GM23338 (cell line): Measurements from ENCODE around the gene CLDN24. TPM values are rescaled to one million over a fixed set of nuclear protein-coding genes. Genes with fewer than 3 reads are reported as not detected.

ENCODE experiments used
- ATAC-seq: fragments of 200-7000 bp; cut with Tn5 transposase; 3 replicates; pipeline ENCODE4 v1.9.1; 2020
- DNase-seq: peaks from one replicate; pipeline ENCODE4 v3.0.0-alpha.2; 2015; ENCODE audit warnings: low spot score
- H2AFZ ChIP-seq: fragments of 200-600 bp; sonication (generic); 2 replicates; pipeline ENCODE4 v1.8.0; 2016; ENCODE audit warnings: antibody characterized with exemption, mild to moderate bottlenecking, moderate library complexity
- H3F3A ChIP-seq: fragments of 200-600 bp; sonication (generic); replicated peaks from 2 replicates; pipeline ENCODE4 v1.8.0; 2017; ENCODE audit warnings: antibody characterized with exemption, mixed run types, low read depth
- H3K27ac ChIP-seq: fragments of 200-600 bp; sonication (generic); 2 replicates; pipeline ENCODE4 v1.6.1; 2016; ENCODE audit warnings: low read depth
- H3K27me3 ChIP-seq: fragments of 200-600 bp; sonication (generic); 2 replicates; pipeline ENCODE4 v1.8.0; 2016; ENCODE audit warnings: mild to moderate bottlenecking, mixed run types, moderate library complexity; ENCODE audit not compliant: insufficient read depth
- H3K36me3 ChIP-seq: fragments of 200-600 bp; sonication (generic); 2 replicates; pipeline ENCODE4 v1.8.0; 2016; ENCODE audit warnings: mild to moderate bottlenecking; ENCODE audit not compliant: insufficient read depth
- H3K4me1 ChIP-seq: fragments of 200-600 bp; sonication (generic); 2 replicates; pipeline ENCODE4 v1.8.0; 2016; ENCODE audit warnings: mild to moderate bottlenecking, moderate library complexity; ENCODE audit not compliant: insufficient read depth
- H3K4me2 ChIP-seq: fragments of 200-600 bp; sonication (generic); 2 replicates; pipeline ENCODE4 v1.7.1; 2017; ENCODE audit warnings: mixed run types
- H3K4me3 ChIP-seq: fragments of 200-600 bp; sonication (generic); 2 replicates; pipeline ENCODE4 v1.6.1; 2016; ENCODE audit warnings: mixed run types
- H3K79me2 ChIP-seq: fragments of 200-600 bp; sonication (generic); replicated peaks from 2 replicates; pipeline ENCODE4 v1.8.0; 2017; ENCODE audit warnings: mild to moderate bottlenecking; ENCODE audit not compliant: insufficient read depth
- H3K9me2 ChIP-seq: fragments of 200-600 bp; sonication (generic); 2 replicates; pipeline ENCODE4 v1.8.0; 2017; ENCODE audit not compliant: insufficient read depth
- H4K20me1 ChIP-seq: fragments of 200-600 bp; sonication (generic); replicated peaks from 2 replicates; pipeline ENCODE4 v1.8.0; 2017; ENCODE audit warnings: mild to moderate bottlenecking; ENCODE audit not compliant: insufficient read depth
- H3K27ac Mint-ChIP-seq: 2 replicates; pipeline ENCODE4 v1.8.0; 2020; ENCODE audit warnings: inconsistent platforms, mild to moderate bottlenecking, moderate library complexity, mixed read lengths
- H3K27me3 Mint-ChIP-seq: 3 replicates; pipeline ENCODE4 v1.8.0; 2022; ENCODE audit warnings: low read depth, mild to moderate bottlenecking, moderate library complexity, mixed read lengths, inconsistent platforms; ENCODE audit not compliant: insufficient read depth, poor library complexity
- H3K36me3 Mint-ChIP-seq: 3 replicates; pipeline ENCODE4 v1.8.0; 2021; ENCODE audit warnings: low read depth, mild to moderate bottlenecking, inconsistent platforms, moderate library complexity, mixed read lengths
- H3K4me1 Mint-ChIP-seq: 3 replicates; pipeline ENCODE4 v1.8.0; 2020; ENCODE audit warnings: mild to moderate bottlenecking, inconsistent platforms, mixed read lengths
- H3K4me3 Mint-ChIP-seq: 3 replicates; pipeline ENCODE4 v1.8.0; 2021; ENCODE audit warnings: moderate library complexity, mild to moderate bottlenecking, inconsistent platforms, mixed read lengths
- H3K9me3 Mint-ChIP-seq: 3 replicates; pipeline ENCODE4 v1.8.0; 2020; ENCODE audit warnings: moderate library complexity, mild to moderate bottlenecking, inconsistent platforms, mixed read lengths
- CREB1 ChIP-seq: fragments of 250-450 bp; sonication (Bioruptor Pico); IDR thresholded peaks from 2 replicates; pipeline ENCODE4 v1.5.0; 2020; ENCODE audit warnings: low read depth, mild to moderate bottlenecking, moderate library complexity
- CTCF ChIP-seq, 2 experiments: fragments of 200-600 bp in 1 of 2; sonication (generic) in 1 of 2; conservative IDR thresholded peaks; 2 replicates each; pipeline versions ENCODE4 v1.5.1 to v1.6.1; 2016 to 2017; ENCODE audit warnings: antibody characterized with exemption in 2 of 2, low read depth in 2 of 2, mild to moderate bottlenecking in 2 of 2, moderate library complexity in 1 of 2
- ETS1 ChIP-seq: IDR thresholded peaks from 2 replicates; pipeline ENCODE4 v1.6.1; 2016; ENCODE audit warnings: antibody characterized with exemption
- EZH2 ChIP-seq: fragments of 200-600 bp; sonication (generic); IDR thresholded peaks from one replicate; pipeline ENCODE4 v1.8.0; 2017; ENCODE audit warnings: antibody characterized with exemption, mild to moderate bottlenecking, low read depth; ENCODE audit not compliant: unreplicated experiment
- EZH2phosphoT487 ChIP-seq: fragments of 200-600 bp; sonication (generic); IDR thresholded peaks from one replicate; pipeline ENCODE4 v1.8.1; 2018; ENCODE audit warnings: antibody characterized with exemption; ENCODE audit not compliant: unreplicated experiment
- JUNB ChIP-seq: IDR thresholded peaks from one replicate; pipeline ENCODE4 v1.6.1; 2016; ENCODE audit warnings: antibody characterized with exemption; ENCODE audit not compliant: unreplicated experiment
- NANOG ChIP-seq: IDR thresholded peaks from 2 replicates; pipeline ENCODE4 v1.6.1; 2016; ENCODE audit warnings: antibody characterized with exemption, borderline replicate concordance
- POLR2AphosphoS5 ChIP-seq: IDR thresholded peaks from 2 replicates; pipeline ENCODE4 v1.6.1; 2016; ENCODE audit warnings: antibody characterized with exemption, low read depth
- STAT1 ChIP-seq: IDR thresholded peaks from one replicate; pipeline ENCODE4 v1.6.1; 2016; ENCODE audit warnings: antibody characterized with exemption; ENCODE audit not compliant: unreplicated experiment
- ZNF114 ChIP-seq: fragments of 250-450 bp; sonication (Bioruptor Pico); IDR thresholded peaks from 2 replicates; pipeline ENCODE4 v1.5.0; 2020; ENCODE audit warnings: mild to moderate bottlenecking, moderate library complexity
- ZNF331 ChIP-seq: fragments of 250-450 bp; sonication (Bioruptor Pico); IDR thresholded peaks from 2 replicates; pipeline ENCODE4 v1.5.0; 2020; ENCODE audit warnings: low read depth, mild to moderate bottlenecking, moderate library complexity
- polyA plus RNA-seq: library from polyadenylated mRNA; unstranded; fragments of >200 nt; fragmentation: Nextera tagmentation; extraction: Ambion mirVana; gene quantifications from 2 replicates; pipeline ENCODE4 v1.2.1, GENCODE V29; 2016
- total RNA-seq: library from RNA; depleted of rRNA; stranded (reverse); fragments of >200 nt; shearing (Covaris generic); gene quantifications from 2 replicates; pipeline ENCODE4 v1.2.3, GENCODE V29; 2014
- TF ChIP-seq, protein P1 (sequence below): fragments of 250-450 bp; sonication (Bioruptor Pico); IDR thresholded peaks from 2 replicates; pipeline ENCODE4 v1.5.0; 2020; ENCODE audit warnings: mild to moderate bottlenecking, moderate library complexity
- TF ChIP-seq, protein P2 (sequence below): IDR thresholded peaks from one replicate; pipeline ENCODE4 v1.6.1; 2018; ENCODE audit warnings: antibody characterized with exemption; ENCODE audit not compliant: unreplicated experiment

The CLDN24 gene
- total and polyA plus RNA-seq, 2 experiments from 2014 or later: not detected

GRCh38 chr4:183348706-183349659, 26.8 kb upstream of the CLDN24 start:
- H3K27ac ChIP-seq: no peak overlapping the region
- no peaks in the 10 kb centered on the region for H3K27me3 ChIP-seq
- H3K9me2 ChIP-seq: no peaks in the 10 kb centered on the region
- H3K4me2 ChIP-seq: no peak overlapping the region
- H3K36me3 ChIP-seq: no peaks in the 10 kb centered on the region
- H2AFZ ChIP-seq: peak overlapping the region; percentile 69; the same call in 1 of the 2 replicates
- H3F3A ChIP-seq: no peaks in the 10 kb centered on the region
- no peaks in the 10 kb centered on the region for H4K20me1 ChIP-seq
- no peak overlapping the region for H3K4me3 ChIP-seq
- no peak overlapping the region for H3K4me3 Mint-ChIP-seq
- peaks cover 6% of the 10 kb centered on the region for H3K27me3 Mint-ChIP-seq
- H3K27ac Mint-ChIP-seq: peak overlapping the region; percentile 62; the same call in 1 of the 2 replicates
- DNase-seq (no peak), ATAC-seq (no peak)
- no peaks in the 10 kb centered on the region for H3K79me2 ChIP-seq
- no peaks in the 10 kb centered on the region for H3K4me1 Mint-ChIP-seq
- H3K9me3 Mint-ChIP-seq: no peaks in the 10 kb centered on the region
- no peaks in the 10 kb centered on the region for H3K4me1 ChIP-seq
- no peaks in the 10 kb centered on the region for H3K36me3 Mint-ChIP-seq
- TF ChIP-seq EZH2phosphoT487: no peak
- no peak for TF ChIP-seq POLR2AphosphoS5
- no peak for TF ChIP-seq EZH2
- no peak for TF ChIP-seq ZNF331
- no peak for TF ChIP-seq ETS1
- TF ChIP-seq, protein P1, sequence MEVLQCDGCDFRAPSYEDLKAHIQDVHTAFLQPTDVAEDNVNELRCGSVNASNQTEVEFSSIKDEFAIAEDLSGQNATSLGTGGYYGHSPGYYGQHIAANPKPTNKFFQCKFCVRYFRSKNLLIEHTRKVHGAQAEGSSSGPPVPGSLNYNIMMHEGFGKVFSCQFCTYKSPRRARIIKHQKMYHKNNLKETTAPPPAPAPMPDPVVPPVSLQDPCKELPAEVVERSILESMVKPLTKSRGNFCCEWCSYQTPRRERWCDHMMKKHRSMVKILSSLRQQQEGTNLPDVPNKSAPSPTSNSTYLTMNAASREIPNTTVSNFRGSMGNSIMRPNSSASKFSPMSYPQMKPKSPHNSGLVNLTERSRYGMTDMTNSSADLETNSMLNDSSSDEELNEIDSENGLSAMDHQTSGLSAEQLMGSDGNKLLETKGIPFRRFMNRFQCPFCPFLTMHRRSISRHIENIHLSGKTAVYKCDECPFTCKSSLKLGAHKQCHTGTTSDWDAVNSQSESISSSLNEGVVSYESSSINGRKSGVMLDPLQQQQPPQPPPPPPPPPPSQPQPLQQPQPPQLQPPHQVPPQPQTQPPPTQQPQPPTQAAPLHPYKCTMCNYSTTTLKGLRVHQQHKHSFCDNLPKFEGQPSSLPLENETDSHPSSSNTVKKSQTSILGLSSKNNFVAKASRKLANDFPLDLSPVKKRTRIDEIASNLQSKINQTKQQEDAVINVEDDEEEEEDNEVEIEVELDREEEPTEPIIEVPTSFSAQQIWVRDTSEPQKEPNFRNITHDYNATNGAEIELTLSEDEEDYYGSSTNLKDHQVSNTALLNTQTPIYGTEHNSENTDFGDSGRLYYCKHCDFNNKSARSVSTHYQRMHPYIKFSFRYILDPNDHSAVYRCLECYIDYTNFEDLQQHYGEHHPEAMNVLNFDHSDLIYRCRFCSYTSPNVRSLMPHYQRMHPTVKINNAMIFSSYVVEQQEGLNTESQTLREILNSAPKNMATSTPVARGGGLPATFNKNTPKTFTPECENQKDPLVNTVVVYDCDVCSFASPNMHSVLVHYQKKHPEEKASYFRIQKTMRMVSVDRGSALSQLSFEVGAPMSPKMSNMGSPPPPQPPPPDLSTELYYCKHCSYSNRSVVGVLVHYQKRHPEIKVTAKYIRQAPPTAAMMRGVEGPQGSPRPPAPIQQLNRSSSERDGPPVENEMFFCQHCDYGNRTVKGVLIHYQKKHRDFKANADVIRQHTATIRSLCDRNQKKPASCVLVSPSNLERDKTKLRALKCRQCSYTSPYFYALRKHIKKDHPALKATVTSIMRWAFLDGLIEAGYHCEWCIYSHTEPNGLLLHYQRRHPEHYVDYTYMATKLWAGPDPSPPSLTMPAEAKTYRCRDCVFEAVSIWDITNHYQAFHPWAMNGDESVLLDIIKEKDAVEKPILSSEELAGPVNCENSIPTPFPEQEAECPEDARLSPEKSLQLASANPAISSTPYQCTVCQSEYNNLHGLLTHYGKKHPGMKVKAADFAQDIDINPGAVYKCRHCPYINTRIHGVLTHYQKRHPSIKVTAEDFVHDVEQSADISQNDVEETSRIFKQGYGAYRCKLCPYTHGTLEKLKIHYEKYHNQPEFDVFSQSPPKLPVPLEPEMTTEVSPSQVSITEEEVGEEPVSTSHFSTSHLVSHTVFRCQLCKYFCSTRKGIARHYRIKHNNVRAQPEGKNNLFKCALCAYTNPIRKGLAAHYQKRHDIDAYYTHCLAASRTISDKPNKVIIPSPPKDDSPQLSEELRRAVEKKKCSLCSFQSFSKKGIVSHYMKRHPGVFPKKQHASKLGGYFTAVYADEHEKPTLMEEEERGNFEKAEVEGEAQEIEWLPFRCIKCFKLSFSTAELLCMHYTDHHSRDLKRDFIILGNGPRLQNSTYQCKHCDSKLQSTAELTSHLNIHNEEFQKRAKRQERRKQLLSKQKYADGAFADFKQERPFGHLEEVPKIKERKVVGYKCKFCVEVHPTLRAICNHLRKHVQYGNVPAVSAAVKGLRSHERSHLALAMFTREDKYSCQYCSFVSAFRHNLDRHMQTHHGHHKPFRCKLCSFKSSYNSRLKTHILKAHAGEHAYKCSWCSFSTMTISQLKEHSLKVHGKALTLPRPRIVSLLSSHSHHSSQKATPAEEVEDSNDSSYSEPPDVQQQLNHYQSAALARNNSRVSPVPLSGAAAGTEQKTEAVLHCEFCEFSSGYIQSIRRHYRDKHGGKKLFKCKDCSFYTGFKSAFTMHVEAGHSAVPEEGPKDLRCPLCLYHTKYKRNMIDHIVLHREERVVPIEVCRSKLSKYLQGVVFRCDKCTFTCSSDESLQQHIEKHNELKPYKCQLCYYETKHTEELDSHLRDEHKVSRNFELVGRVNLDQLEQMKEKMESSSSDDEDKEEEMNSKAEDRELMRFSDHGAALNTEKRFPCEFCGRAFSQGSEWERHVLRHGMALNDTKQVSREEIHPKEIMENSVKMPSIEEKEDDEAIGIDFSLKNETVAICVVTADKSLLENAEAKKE (CRISPR knock-in tag): no peak
- TF ChIP-seq CREB1: no peak
- TF ChIP-seq JUNB: no peak
- no peak for TF ChIP-seq CTCF (conservative IDR thresholded peaks at IDR 0.05; ENCODE audit: low read depth in 2 of 2)
- no peak for TF ChIP-seq NANOG
- no peak for TF ChIP-seq ZNF114 (CRISPR knock-in tag)
- TF ChIP-seq STAT1: no peak
- TF ChIP-seq, protein P2, sequence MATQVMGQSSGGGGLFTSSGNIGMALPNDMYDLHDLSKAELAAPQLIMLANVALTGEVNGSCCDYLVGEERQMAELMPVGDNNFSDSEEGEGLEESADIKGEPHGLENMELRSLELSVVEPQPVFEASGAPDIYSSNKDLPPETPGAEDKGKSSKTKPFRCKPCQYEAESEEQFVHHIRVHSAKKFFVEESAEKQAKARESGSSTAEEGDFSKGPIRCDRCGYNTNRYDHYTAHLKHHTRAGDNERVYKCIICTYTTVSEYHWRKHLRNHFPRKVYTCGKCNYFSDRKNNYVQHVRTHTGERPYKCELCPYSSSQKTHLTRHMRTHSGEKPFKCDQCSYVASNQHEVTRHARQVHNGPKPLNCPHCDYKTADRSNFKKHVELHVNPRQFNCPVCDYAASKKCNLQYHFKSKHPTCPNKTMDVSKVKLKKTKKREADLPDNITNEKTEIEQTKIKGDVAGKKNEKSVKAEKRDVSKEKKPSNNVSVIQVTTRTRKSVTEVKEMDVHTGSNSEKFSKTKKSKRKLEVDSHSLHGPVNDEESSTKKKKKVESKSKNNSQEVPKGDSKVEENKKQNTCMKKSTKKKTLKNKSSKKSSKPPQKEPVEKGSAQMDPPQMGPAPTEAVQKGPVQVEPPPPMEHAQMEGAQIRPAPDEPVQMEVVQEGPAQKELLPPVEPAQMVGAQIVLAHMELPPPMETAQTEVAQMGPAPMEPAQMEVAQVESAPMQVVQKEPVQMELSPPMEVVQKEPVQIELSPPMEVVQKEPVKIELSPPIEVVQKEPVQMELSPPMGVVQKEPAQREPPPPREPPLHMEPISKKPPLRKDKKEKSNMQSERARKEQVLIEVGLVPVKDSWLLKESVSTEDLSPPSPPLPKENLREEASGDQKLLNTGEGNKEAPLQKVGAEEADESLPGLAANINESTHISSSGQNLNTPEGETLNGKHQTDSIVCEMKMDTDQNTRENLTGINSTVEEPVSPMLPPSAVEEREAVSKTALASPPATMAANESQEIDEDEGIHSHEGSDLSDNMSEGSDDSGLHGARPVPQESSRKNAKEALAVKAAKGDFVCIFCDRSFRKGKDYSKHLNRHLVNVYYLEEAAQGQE: no peak
